OCI-LY7 (cell line): Measurements from ENCODE around the gene ITGA4. TPM values are rescaled to one million over a fixed set of nuclear protein-coding genes. Genes with fewer than 3 reads are reported as not detected.
"Not testable (repeated sequence)": the region's sequence is repeated elsewhere in the genome, so short reads cannot be mapped to it uniquely, and the experiment has no call there.

Experiments
- BruUV-seq: library from RNA; stranded (reverse); fragments of 400-500 nt; replicated peaks from 2 replicates; lab custom pipeline; 2021; lab: Mats Ljungman, UMichigan
- CTCF ChIA-PET: fragments of 300-600 bp; sonication (Branson Sonifier 250); formaldehyde crosslinking; loops from one replicate; lab custom pipeline; 2022; ENCODE audit warnings: antibody characterized with exemption; ENCODE audit not compliant: unreplicated experiment; lab: Charles Lee
- POLR2A ChIA-PET: fragments of 300-600 bp; sonication (Branson Sonifier 250); formaldehyde crosslinking; loops from one replicate; lab custom pipeline; 2022; ENCODE audit warnings: antibody characterized with exemption; lab: Charles Lee
- DNase-seq: peaks from one replicate; pipeline ENCODE4 v3.0.0-alpha.2; 2015; ENCODE audit warnings: low spot score
- H2AFZ ChIP-seq: fragments of 200-600 bp; sonication (generic), shearing (Covaris generic); 2 replicates; pipeline ENCODE4 v1.6.1; 2014; ENCODE audit warnings: mild to moderate bottlenecking, antibody characterized with exemption, low read length, moderate library complexity
- H3K27ac ChIP-seq: fragments of 200-600 bp; sonication (generic); 2 replicates; pipeline ENCODE4 v1.5.1; 2014; ENCODE audit warnings: mixed run types, low read depth, mild to moderate bottlenecking, moderate library complexity, low read length, inconsistent platforms; ENCODE audit not compliant: poor library complexity, severe bottlenecking
- H3K36me3 ChIP-seq: fragments of 200-600 bp; sonication (generic); 2 replicates; pipeline ENCODE4 v1.6.1; 2014; ENCODE audit warnings: mild to moderate bottlenecking, antibody characterized with exemption, low read length, moderate library complexity, mixed read lengths; ENCODE audit not compliant: insufficient read depth
- H3K4me1 ChIP-seq: fragments of 200-600 bp; sonication (generic); 2 replicates; pipeline ENCODE4 v1.5.1; 2014; ENCODE audit warnings: mild to moderate bottlenecking, low read length; ENCODE audit not compliant: insufficient read depth, poor library complexity, severe bottlenecking
- H3K4me2 ChIP-seq: fragments of 200-600 bp; sonication (generic); 2 replicates; pipeline ENCODE4 v1.6.1; 2014; ENCODE audit warnings: mild to moderate bottlenecking, low read length
- H3K4me3 ChIP-seq: fragments of 200-600 bp; sonication (generic); 2 replicates; pipeline ENCODE4 v1.5.1; 2014; ENCODE audit warnings: mild to moderate bottlenecking, low read depth, low read length; ENCODE audit not compliant: poor library complexity, severe bottlenecking
- H3K79me2 ChIP-seq: fragments of 200-600 bp; sonication (generic); 2 replicates; pipeline ENCODE4 v1.6.1; 2016; ENCODE audit warnings: low read depth, mild to moderate bottlenecking, low read length, moderate library complexity, mixed read lengths; ENCODE audit not compliant: insufficient read depth
- H3K9me2 ChIP-seq: fragments of 200-600 bp; sonication (generic); 2 replicates; pipeline ENCODE4 v1.6.1; 2016; ENCODE audit warnings: mild to moderate bottlenecking, low read length, mixed read lengths; ENCODE audit not compliant: insufficient read depth
- H3K9me3 ChIP-seq: fragments of 200-600 bp; sonication (generic); 2 replicates; pipeline ENCODE4 v1.6.1; 2014; ENCODE audit warnings: mild to moderate bottlenecking, mixed run types, low read length, mixed read lengths
- H4K20me1 ChIP-seq: fragments of 200-600 bp; sonication (generic); 2 replicates; pipeline ENCODE4 v1.6.1; 2014; ENCODE audit warnings: mild to moderate bottlenecking, antibody characterized with exemption, low read length, moderate library complexity, mixed read lengths; ENCODE audit not compliant: insufficient read depth
- CTCF ChIP-seq: fragments of 200-600 bp; sonication (generic); conservative IDR thresholded peaks from 2 replicates; pipeline ENCODE4 v1.5.1; 2014; ENCODE audit warnings: mild to moderate bottlenecking, antibody characterized with exemption, low read length, moderate library complexity, mixed read lengths
- EZH2phosphoT487 ChIP-seq: fragments of 200-600 bp; sonication (generic); IDR thresholded peaks from 2 replicates; pipeline ENCODE4 v1.6.1; 2018; ENCODE audit warnings: low read depth, borderline replicate concordance, mild to moderate bottlenecking, mixed run types, antibody characterized with exemption, low read length, moderate library complexity, mixed read lengths
- intact Hi-C: fragments of 100-400 bp; cut with micrococcal nuclease; formaldehyde crosslinking; loops from one replicate; pipeline ENCODE4 v1.10.0; 2022; ENCODE audit not compliant: unreplicated experiment
- total RNA-seq, 2 experiments: library from RNA; depleted of rRNA in 1 of 2; stranded (reverse); fragments of >200 nt in 1 of 2; shearing (Covaris generic) in 1 of 2; gene quantifications; 2 replicates each; pipeline ENCODE4 v1.2.3, GENCODE V29; 2014 to 2022

Gene ITGA4
- total RNA-seq, 2 experiments from 2014 or later = 53.5 to 55.1 TPM

- 0 out of 2 replicates have a peak overlapping the region, but pooled peaks have one; percentile 36 for H2AFZ ChIP-seq
- no peaks in the 10 kb centered on the region for H3K9me3 ChIP-seq
- no TSS peak for BruUV-seq
- no peaks in the 10 kb centered on the region; the same call in 1 of the 2 replicates for H3K36me3 ChIP-seq
- H3K4me2 ChIP-seq = no peak overlapping the region
- ChIA-PET CTCF (interaction anchor here (1.2 kb wide), 1 partner anchor 10 kb away, joined by 4 read pairs; the partner anchor contains the start of gene ITGA4), POLR2A (interaction anchor here (0.6 to 1.7 kb wide), 6 partner anchors 8 to 211 kb away, joined by 3 to 7 read pairs (median 4); partner anchors contain the start of gene ITGA4)
- TF ChIP-seq EZH2phosphoT487 (no peak), CTCF (no peak)
- no peaks in the 10 kb centered on the region for H3K79me2 ChIP-seq
- intact Hi-C loops = no loop called here
- no peak for DNase-seq
- no peak overlapping the region for H3K27ac ChIP-seq
- no peaks in the 10 kb centered on the region for H3K4me1 ChIP-seq
- no peaks in the 10 kb centered on the region for H4K20me1 ChIP-seq
- H3K4me3 ChIP-seq = no peak overlapping the region
- H3K9me2 ChIP-seq = no peaks in the 10 kb centered on the region
Observed at GRCh38 chr2:181446985-181447384, 10.2 kb upstream of the ITGA4 start.

GRCh38 chr2:181449278-181449677, 7.9 kb upstream of the ITGA4 start:
- intact Hi-C loops, H3K79me2 ChIP-seq, CTCF ChIA-PET, H3K4me1 ChIP-seq, H3K27ac ChIP-seq, BruUV-seq, H4K20me1 ChIP-seq, DNase-seq, POLR2A ChIA-PET, H3K9me3 ChIP-seq, H2AFZ ChIP-seq, H3K36me3 ChIP-seq, H3K9me2 ChIP-seq, H3K4me2 ChIP-seq, H3K4me3 ChIP-seq: not testable (repeated sequence)

- H3K27ac ChIP-seq = no peak overlapping the region
- H3K79me2 ChIP-seq = peaks cover 20% of the 10 kb centered on the region; the same call in 1 of the 2 replicates
- intact Hi-C loops = loop anchor here (5.0 kb wide), 3 partner anchors 278 to 473 kb away; partner anchors contain the start of gene UBE2E3
- POLR2A ChIA-PET = interaction anchor here (0.9 to 9.1 kb wide), 13 partner anchors 9 to 146 kb away, joined by 3 to 198 read pairs (median 3); no protein-coding TSS in a partner anchor
- peak overlapping the region; percentile 74; the same call in 1 of the 2 replicates for H2AFZ ChIP-seq
- DNase-seq = no peak
- H3K4me2 ChIP-seq = 0 out of 2 replicates have a peak overlapping the region, but pooled peaks have one; percentile 82
- no peak overlapping the region for H3K4me3 ChIP-seq
- no TSS peak for BruUV-seq
- H3K9me2 ChIP-seq = no peaks in the 10 kb centered on the region
- CTCF ChIA-PET = interaction anchor here (0.6 to 1.6 kb wide), 6 partner anchors 12 to 1585 kb away, joined by 3 to 4 read pairs (median 3); no protein-coding TSS in a partner anchor
- H3K4me1 ChIP-seq = peaks cover 25% of the 10 kb centered on the region
- no peaks in the 10 kb centered on the region for H3K36me3 ChIP-seq
- H3K9me3 ChIP-seq = no peaks in the 10 kb centered on the region
- TF ChIP-seq CTCF (no peak), EZH2phosphoT487 (no peak)
- peaks cover 14% of the 10 kb centered on the region; the same call in 1 of the 2 replicates for H4K20me1 ChIP-seq
Observed at GRCh38 chr2:181454686-181455450, 2.3 kb upstream of the ITGA4 start.
